AG10803 (cell line): ENCODE data around the gene UGCG.
"Not testable (repeated sequence)": the region's sequence is repeated elsewhere in the genome, so short reads cannot be mapped to it uniquely, and the experiment has no call there.

Experiments
- DNase-seq: peaks from one replicate; pipeline ENCODE4 v3.0.0; 2010; ENCODE audit warnings: low read depth
- H3K4me3 ChIP-seq: 2 replicates; pipeline ENCODE4 v1.5.1; 2011; ENCODE audit warnings: mild to moderate bottlenecking, low read length, control low read depth
- TF ChIP-seq, protein P1 (sequence below): conservative IDR thresholded peaks from 2 replicates; pipeline ENCODE4 v1.5.1; 2011; ENCODE audit warnings: mild to moderate bottlenecking, low read length, control low read depth, inconsistent platforms

UGCG gene

DNA sequence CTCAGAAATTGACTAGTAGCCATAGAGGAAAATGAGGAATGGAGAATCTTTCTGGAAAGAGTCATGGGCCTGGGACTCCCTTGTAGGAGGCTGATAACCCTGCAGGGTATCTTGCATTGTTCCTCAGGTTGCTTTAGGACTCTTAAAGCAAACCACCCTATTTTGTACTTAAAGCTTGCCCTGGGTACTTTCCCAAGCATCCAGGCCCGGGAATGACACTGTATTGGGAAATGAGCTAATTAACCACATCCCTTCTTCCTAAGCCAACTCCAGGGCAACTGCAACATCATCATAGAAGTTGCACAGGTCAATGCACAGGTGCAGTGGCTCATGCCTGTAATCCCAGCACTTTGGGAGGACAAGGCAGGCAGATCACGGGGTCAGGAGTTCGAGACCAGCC lies 55.9 kb downstream of the UGCG start:
- DNase-seq, result peak; percentile 92

DNA sequence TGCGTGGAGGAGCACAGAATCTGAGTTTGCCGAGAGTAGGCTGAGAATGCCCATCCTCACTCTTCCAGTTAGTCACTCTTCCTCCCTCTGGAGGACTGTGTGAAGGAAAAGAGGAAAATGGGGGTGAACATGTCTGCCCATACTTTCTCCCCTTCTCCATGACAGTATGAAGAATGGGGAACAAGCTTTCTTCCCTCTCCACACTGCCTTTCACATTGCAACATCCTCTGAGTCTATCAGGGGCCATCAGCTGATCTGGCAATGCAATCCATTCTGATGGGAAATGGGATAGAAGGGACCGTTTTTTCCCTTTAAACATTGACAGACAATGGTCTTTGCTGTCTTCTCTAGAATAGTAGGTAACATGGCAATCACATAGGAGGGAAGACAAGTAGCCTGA lies 56.8 kb downstream of the UGCG start:
- DNase-seq, result no peak
- no peak overlapping the region for H3K4me3 ChIP-seq

More for the DNA sequence above, 55.9 kb downstream of the UGCG start:
- no peak overlapping the region for H3K4me3 ChIP-seq
- TF ChIP-seq, protein P1, sequence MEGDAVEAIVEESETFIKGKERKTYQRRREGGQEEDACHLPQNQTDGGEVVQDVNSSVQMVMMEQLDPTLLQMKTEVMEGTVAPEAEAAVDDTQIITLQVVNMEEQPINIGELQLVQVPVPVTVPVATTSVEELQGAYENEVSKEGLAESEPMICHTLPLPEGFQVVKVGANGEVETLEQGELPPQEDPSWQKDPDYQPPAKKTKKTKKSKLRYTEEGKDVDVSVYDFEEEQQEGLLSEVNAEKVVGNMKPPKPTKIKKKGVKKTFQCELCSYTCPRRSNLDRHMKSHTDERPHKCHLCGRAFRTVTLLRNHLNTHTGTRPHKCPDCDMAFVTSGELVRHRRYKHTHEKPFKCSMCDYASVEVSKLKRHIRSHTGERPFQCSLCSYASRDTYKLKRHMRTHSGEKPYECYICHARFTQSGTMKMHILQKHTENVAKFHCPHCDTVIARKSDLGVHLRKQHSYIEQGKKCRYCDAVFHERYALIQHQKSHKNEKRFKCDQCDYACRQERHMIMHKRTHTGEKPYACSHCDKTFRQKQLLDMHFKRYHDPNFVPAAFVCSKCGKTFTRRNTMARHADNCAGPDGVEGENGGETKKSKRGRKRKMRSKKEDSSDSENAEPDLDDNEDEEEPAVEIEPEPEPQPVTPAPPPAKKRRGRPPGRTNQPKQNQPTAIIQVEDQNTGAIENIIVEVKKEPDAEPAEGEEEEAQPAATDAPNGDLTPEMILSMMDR, result no peak

DNA sequence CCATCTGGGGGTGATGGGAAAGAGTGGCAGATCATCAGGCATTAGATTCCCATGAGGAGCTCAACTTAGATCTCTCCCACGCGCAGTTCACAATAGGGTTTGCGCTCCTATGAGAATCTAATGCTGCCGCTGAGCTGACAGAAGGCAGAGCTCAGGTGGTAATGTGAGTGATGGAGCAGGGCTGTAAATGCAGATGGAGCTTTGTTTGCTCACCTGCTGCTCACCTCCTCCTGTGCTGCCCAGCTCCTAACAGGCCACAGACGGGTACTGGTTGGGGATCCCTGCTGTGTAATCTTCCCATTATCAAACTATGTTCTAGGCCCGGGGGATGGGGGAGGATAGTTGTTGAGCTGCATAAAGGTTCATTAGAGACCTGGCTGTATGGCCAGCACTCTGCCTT lies 58.4 kb downstream of the UGCG start:
- H3K4me3 ChIP-seq, result no peak overlapping the region
- TF ChIP-seq, protein P1, result no peak
- no peak for DNase-seq

More for the DNA sequence above, 56.8 kb downstream of the UGCG start:
- TF ChIP-seq, protein P1, result no peak

DNA sequence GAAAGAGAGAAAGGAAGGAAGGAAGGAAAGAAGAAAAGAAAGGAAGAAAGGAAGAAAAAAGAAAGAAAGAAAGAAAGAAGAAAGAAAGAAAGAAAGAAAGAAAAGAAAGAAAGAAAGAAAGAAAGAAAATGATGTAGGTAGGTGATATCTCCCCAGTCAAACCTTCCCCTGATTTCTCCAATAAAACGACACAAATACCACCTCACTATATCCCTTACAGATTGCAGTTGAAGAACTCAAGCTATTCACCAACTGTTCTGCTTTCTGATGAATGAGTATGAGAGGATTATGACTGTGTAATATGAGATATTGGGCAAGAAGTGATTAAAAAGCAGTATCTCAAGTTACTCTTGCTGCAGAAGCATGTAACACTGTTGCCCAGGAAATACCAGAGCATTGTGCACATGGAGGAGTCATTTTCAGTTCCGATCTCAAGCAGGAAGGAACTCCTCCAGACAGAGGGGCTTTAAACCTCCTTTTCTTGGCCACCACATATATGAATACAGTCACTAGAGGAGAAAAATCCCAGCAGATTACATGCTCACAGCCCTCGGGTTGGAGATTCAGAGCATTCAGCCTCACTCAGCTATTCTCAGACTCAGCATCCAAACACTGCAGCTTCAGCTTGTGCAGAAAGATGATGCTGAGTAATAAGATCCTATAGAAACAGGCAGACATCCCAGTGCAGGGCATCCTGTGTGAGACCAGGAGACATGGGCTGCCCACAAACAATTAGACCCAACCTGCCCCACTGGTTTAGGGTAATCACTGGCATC lies 61.4 kb downstream of the UGCG start:
- DNase-seq, result peak; percentile 98
- TF ChIP-seq, protein P1, result no peak
- H3K4me3 ChIP-seq, result peak overlapping the region; percentile 55

DNA sequence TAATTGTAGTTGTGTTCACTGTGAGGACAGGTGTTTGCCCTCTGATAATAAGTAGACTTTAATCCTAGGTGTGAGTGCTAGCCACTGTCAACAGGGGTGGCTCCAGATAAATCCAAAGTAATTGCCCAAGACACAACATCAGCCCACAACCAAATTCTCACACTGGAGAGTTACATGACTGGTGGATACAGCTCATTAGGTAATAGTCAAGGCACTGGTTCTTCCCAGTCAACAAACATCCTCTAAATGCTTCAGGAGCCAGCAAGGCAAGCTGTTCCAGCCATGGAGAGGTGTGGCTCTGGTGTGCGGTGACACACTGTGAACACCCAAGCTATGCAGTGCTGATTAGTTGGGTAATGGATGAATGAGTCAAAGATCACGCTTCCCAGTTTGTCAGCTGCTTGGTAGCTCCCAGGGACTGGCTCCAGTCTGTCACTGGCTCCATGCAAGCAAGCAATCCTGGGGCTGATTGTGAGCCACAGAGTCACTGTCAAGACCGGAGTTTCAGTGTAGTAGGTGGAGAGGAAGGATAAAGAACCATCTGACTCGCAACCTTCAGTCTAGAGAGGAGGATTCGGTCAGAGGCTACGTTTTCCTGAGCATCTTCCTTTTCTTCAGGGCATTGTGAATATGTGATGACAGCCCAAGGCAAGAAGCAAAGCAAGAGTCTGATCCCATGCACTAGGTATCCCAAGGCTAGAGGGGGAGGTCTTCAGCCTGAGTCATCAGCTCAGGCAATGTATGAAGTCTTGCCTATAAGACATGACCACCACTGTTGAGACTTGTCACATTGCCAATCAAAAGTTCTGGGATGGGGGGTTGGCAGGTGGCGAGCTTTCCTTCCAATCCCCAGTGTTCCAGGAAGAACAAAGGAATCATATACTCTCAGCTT lies 63.1 kb downstream of the UGCG start:
- no peak overlapping the region for H3K4me3 ChIP-seq
- DNase-seq, result peak; percentile 98
- TF ChIP-seq, protein P1, result no peak

DNA sequence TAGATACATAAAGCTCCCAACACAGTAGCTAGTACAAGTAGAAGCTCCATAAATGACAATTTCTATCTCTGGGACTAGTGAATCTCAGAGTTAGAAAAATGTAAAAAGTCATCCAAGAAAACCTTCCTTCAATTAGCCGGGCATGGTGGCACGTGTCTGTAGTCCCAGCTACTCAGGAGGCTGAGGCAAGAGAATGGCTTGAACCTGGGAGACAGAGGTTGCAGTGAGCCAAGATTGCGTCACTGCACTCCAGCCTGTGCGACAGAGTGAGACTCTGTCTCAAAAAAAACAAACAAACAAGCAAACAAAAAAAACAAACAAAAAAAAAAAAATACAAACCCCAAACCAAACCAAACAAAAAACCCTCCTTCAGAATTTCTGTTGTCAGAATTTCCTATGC lies 63.9 kb downstream of the UGCG start:
- DNase-seq, H3K4me3 ChIP-seq: not testable (repeated sequence)

DNA sequence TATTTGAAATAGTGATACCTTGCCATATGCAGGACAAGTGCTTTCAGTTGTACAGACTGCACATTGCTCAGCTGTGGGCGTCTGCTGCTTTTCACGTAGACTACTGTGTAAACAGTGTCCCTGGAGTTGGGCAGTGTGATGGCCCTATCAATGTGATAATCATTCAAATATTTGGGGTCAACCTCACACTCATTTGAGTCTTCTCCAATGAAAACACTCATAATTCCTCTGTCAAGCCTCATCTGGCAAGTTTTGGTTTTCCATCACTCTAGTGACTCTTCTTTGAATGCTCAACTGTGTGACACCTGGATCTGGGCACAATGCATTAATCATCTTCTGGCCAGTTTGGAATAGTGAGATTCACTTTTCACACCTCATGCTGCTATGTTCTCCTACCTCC lies 64.4 kb downstream of the UGCG start:
- DNase-seq, result no peak
- H3K4me3 ChIP-seq, result no peak overlapping the region
- TF ChIP-seq, protein P1, result no peak
